Measurements from ENCODE around the gene CRIM1.

GRCh38 chr2:36480028-36480427 is 124.5 kb downstream of the CRIM1 start:
- TF ChIP-seq, protein P1, sequence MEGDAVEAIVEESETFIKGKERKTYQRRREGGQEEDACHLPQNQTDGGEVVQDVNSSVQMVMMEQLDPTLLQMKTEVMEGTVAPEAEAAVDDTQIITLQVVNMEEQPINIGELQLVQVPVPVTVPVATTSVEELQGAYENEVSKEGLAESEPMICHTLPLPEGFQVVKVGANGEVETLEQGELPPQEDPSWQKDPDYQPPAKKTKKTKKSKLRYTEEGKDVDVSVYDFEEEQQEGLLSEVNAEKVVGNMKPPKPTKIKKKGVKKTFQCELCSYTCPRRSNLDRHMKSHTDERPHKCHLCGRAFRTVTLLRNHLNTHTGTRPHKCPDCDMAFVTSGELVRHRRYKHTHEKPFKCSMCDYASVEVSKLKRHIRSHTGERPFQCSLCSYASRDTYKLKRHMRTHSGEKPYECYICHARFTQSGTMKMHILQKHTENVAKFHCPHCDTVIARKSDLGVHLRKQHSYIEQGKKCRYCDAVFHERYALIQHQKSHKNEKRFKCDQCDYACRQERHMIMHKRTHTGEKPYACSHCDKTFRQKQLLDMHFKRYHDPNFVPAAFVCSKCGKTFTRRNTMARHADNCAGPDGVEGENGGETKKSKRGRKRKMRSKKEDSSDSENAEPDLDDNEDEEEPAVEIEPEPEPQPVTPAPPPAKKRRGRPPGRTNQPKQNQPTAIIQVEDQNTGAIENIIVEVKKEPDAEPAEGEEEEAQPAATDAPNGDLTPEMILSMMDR (IDR thresholded peaks at IDR 0.05), result no peak
- no peak for TF ChIP-seq ZFX (IDR thresholded peaks at IDR 0.05; ENCODE audit: borderline replicate concordance)

Measured in 22Rv1 (cell line).